Measurements from ENCODE around the gene CAMK2B.

Gene CAMK2B

GRCh38 chr7:44273681-44274622, 51.4 kb downstream of the CAMK2B start:
- Histone ChIP-seq H3F3A (ENCODE audit: insufficient read depth, low read length) (no peaks in the 10 kb centered on the region), H3K4me3 (ENCODE audit: low read length) (no peak overlapping the region), H3K27me3 (replicated peaks; ENCODE audit: insufficient read depth, low read length) (peaks cover 32% of the 10 kb centered on the region), H3K9ac (ENCODE audit: low read length) (no peak overlapping the region), H3K4me2 (ENCODE audit: low read depth, low read length) (no peak overlapping the region), H3K9me3 (replicated peaks; ENCODE audit: insufficient read depth, low read length) (no peaks in the 10 kb centered on the region), H3K36me3 (replicated peaks; ENCODE audit: insufficient read depth, low read length) (no peaks in the 10 kb centered on the region), H4K20me1 (ENCODE audit: insufficient read depth, low read length) (no peaks in the 10 kb centered on the region), H3K9me2 (replicated peaks; ENCODE audit: insufficient read depth, low read length) (no peaks in the 10 kb centered on the region), H3K79me2 (ENCODE audit: low read length) (no peaks in the 10 kb centered on the region), H3K27ac (ENCODE audit: low read length) (no peak overlapping the region), H2AFZ (ENCODE audit: low read length) (no peak overlapping the region), H3K4me1 (ENCODE audit: low read length) (no peaks in the 10 kb centered on the region)
- DNase-seq = no peak
- no peak for TF ChIP-seq EZH2 (optimal IDR thresholded peaks at IDR 0.05; ENCODE audit: low read depth, low read length)
- TF ChIP-seq CTCF (IDR thresholded peaks at IDR 0.05; ENCODE audit: low read length) = no peak
- no peak for TF ChIP-seq EZH2phosphoT487 (IDR thresholded peaks at IDR 0.05; ENCODE audit: low read length)

GRCh38 chr7:44272981-44273380, 52.4 kb downstream of the CAMK2B start:
- Histone ChIP-seq H3F3A (ENCODE audit: insufficient read depth, low read length) (no peaks in the 10 kb centered on the region), H3K79me2 (ENCODE audit: low read length) (no peaks in the 10 kb centered on the region), H3K9me2 (replicated peaks; ENCODE audit: insufficient read depth, low read length) (no peaks in the 10 kb centered on the region), H3K4me3 (ENCODE audit: low read length) (no peak overlapping the region), H2AFZ (ENCODE audit: low read length) (no peak overlapping the region), H3K27me3 (replicated peaks; ENCODE audit: insufficient read depth, low read length) (peaks cover 39% of the 10 kb centered on the region), H4K20me1 (ENCODE audit: insufficient read depth, low read length) (no peaks in the 10 kb centered on the region), H3K4me2 (ENCODE audit: low read depth, low read length) (no peak overlapping the region), H3K27ac (ENCODE audit: low read length) (no peak overlapping the region), H3K4me1 (ENCODE audit: low read length) (no peaks in the 10 kb centered on the region), H3K9ac (ENCODE audit: low read length) (no peak overlapping the region), H3K9me3 (replicated peaks; ENCODE audit: insufficient read depth, low read length) (no peaks in the 10 kb centered on the region), H3K36me3 (replicated peaks; ENCODE audit: insufficient read depth, low read length) (no peaks in the 10 kb centered on the region)
- DNase-seq = no peak
- TF ChIP-seq EZH2phosphoT487 (IDR thresholded peaks at IDR 0.05; ENCODE audit: low read length) = no peak
- TF ChIP-seq EZH2 (optimal IDR thresholded peaks at IDR 0.05; ENCODE audit: low read depth, low read length) = no peak
- TF ChIP-seq CTCF (IDR thresholded peaks at IDR 0.05; ENCODE audit: low read length) = no peak

- H3F3A ChIP-seq (ENCODE audit: insufficient read depth, low read length) = no peaks in the 10 kb centered on the region
- no peak for DNase-seq
These were observed 52.9 kb downstream of the CAMK2B start for GRCh38 chr7:44272456-44272855.

More at GRCh38 chr7:44272456-44272855, 52.9 kb downstream of the CAMK2B start:
- Histone ChIP-seq H3K9me3 (replicated peaks; ENCODE audit: insufficient read depth, low read length) (no peaks in the 10 kb centered on the region), H3K9ac (ENCODE audit: low read length) (no peak overlapping the region), H3K9me2 (replicated peaks; ENCODE audit: insufficient read depth, low read length) (no peaks in the 10 kb centered on the region), H2AFZ (ENCODE audit: low read length) (no peak overlapping the region), H3K4me2 (ENCODE audit: low read depth, low read length) (no peak overlapping the region), H3K4me3 (ENCODE audit: low read length) (no peak overlapping the region), H4K20me1 (ENCODE audit: insufficient read depth, low read length) (no peaks in the 10 kb centered on the region), H3K4me1 (ENCODE audit: low read length) (no peaks in the 10 kb centered on the region), H3K79me2 (ENCODE audit: low read length) (no peaks in the 10 kb centered on the region), H3K36me3 (replicated peaks; ENCODE audit: insufficient read depth, low read length) (no peaks in the 10 kb centered on the region), H3K27me3 (replicated peaks; ENCODE audit: insufficient read depth, low read length) (peaks cover 45% of the 10 kb centered on the region), H3K27ac (ENCODE audit: low read length) (no peak overlapping the region)
- no peak for TF ChIP-seq EZH2 (optimal IDR thresholded peaks at IDR 0.05; ENCODE audit: low read depth, low read length)
- TF ChIP-seq CTCF (IDR thresholded peaks at IDR 0.05; ENCODE audit: low read length) = no peak
- TF ChIP-seq EZH2phosphoT487 (IDR thresholded peaks at IDR 0.05; ENCODE audit: low read length) = no peak

Measured in MM.1S (cell line).